GM21526 (cell line): ENCODE results near the gene REPS2.

Experiments used
- ATAC-seq: cut with Tn5 transposase; IDR thresholded peaks from one replicate; pipeline ENCODE4 v1.9.1; 2021; ENCODE audit warnings: moderate library complexity; ENCODE audit not compliant: unreplicated experiment, low FRiP score

Gene REPS2

GRCh38 chrX:17031827-17032226, 85.4 kb downstream of the REPS2 start:
- ATAC-seq, result no peak

GRCh38 chrX:17032351-17032750, 85.9 kb downstream of the REPS2 start:
- no peak for ATAC-seq

GRCh38 chrX:17033225-17033624, 86.8 kb downstream of the REPS2 start:
- ATAC-seq, result no peak

GRCh38 chrX:17035111-17035510, 88.7 kb downstream of the REPS2 start:
- no peak for ATAC-seq

- no peak for ATAC-seq
These were observed 89.9 kb downstream of the REPS2 start for GRCh38 chrX:17036171-17036961.

- ATAC-seq, result no peak
These were observed 91.8 kb downstream of the REPS2 start for GRCh38 chrX:17038277-17038676.

- ATAC-seq, result no peak
These were observed 92.3 kb downstream of the REPS2 start for GRCh38 chrX:17038681-17039161.

- ATAC-seq, result no peak
These were observed 93.4 kb downstream of the REPS2 start for GRCh38 chrX:17039826-17040225.

- no peak for ATAC-seq
These were observed 94.3 kb downstream of the REPS2 start for GRCh38 chrX:17040711-17041110.

GRCh38 chrX:17042037-17042436, 95.6 kb downstream of the REPS2 start:
- no peak for ATAC-seq

- ATAC-seq, result peak; percentile 71
These were observed 100.1 kb downstream of the REPS2 start for GRCh38 chrX:17046478-17047097.

GRCh38 chrX:17047224-17047623, 100.8 kb downstream of the REPS2 start:
- ATAC-seq, result no peak

GRCh38 chrX:17052210-17052609, 105.8 kb downstream of the REPS2 start:
- no peak for ATAC-seq

GRCh38 chrX:17052793-17053192, 106.3 kb downstream of the REPS2 start:
- no peak for ATAC-seq

GRCh38 chrX:17053502-17053901, 107.0 kb downstream of the REPS2 start:
- no peak for ATAC-seq

GRCh38 chrX:17056868-17057608, 110.6 kb downstream of the REPS2 start:
- ATAC-seq, result no peak

- no peak for ATAC-seq
These were observed 115.6 kb downstream of the REPS2 start for GRCh38 chrX:17062065-17062464.

- ATAC-seq, result no peak
These were observed 118.6 kb downstream of the REPS2 start for GRCh38 chrX:17065100-17065499.

- no peak for ATAC-seq
These were observed 121.1 kb downstream of the REPS2 start for GRCh38 chrX:17067534-17067933.

- no peak for ATAC-seq
These were observed 125.8 kb downstream of the REPS2 start for GRCh38 chrX:17072301-17072700.

GRCh38 chrX:17072721-17073230, 126.3 kb downstream of the REPS2 start:
- ATAC-seq, result no peak
